H1 (cell line): ENCODE data around the gene HABP2.

ENCODE experiments used
- TAF1 ChIP-seq: IDR thresholded peaks from 2 replicates; pipeline ENCODE4 v1.6.1; 2011; ENCODE audit warnings: mild to moderate bottlenecking, low read depth, low read length
- TF ChIP-seq, protein P1 (sequence below), 3 experiments: IDR thresholded peaks; 1 replicate in 2 of 3; 2 replicates in 1 of 3; pipeline versions ENCODE4 v1.5.1 to v1.6.1; 2011; ENCODE audit warnings: low read length in 3 of 3, mild to moderate bottlenecking in 3 of 3, inconsistent platforms in 2 of 3, low read depth in 1 of 3, moderate library complexity in 1 of 3; ENCODE audit not compliant: insufficient read depth in 1 of 3; ENCODE audit errors: control extremely low read depth in 1 of 3

DNA sequence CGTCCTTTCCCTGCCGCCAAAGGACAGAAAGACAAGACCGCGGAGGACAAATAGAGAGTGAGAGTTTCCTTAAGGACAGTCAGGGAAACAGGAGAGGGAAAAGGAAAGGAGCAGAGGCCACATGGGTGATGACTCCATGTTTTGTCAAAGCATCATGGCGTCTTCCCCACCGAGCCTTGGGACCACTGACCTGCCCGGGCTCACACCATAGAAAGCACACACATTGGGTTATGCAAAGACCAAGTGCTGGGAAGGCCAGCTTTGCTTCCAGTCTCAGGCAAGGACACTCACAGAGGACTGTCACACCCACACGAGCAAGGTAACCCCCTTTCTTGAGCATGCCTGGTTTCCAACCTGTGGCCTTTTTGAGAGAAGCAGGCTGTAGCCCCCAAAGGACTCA lies 23.3 kb upstream of the HABP2 start:
- TF ChIP-seq, protein P1, sequence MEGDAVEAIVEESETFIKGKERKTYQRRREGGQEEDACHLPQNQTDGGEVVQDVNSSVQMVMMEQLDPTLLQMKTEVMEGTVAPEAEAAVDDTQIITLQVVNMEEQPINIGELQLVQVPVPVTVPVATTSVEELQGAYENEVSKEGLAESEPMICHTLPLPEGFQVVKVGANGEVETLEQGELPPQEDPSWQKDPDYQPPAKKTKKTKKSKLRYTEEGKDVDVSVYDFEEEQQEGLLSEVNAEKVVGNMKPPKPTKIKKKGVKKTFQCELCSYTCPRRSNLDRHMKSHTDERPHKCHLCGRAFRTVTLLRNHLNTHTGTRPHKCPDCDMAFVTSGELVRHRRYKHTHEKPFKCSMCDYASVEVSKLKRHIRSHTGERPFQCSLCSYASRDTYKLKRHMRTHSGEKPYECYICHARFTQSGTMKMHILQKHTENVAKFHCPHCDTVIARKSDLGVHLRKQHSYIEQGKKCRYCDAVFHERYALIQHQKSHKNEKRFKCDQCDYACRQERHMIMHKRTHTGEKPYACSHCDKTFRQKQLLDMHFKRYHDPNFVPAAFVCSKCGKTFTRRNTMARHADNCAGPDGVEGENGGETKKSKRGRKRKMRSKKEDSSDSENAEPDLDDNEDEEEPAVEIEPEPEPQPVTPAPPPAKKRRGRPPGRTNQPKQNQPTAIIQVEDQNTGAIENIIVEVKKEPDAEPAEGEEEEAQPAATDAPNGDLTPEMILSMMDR (IDR thresholded peaks at IDR 0.05; ENCODE audit: control extremely low read depth in 1 of 3, insufficient read depth in 1 of 3, low read depth in 1 of 3, low read length in 3 of 3) = no peak
- TF ChIP-seq TAF1 = no peak
